HG03558 (cell line): ENCODE results near the gene GABRD.

Source experiments
- ATAC-seq: cut with Tn5 transposase; IDR thresholded peaks from one replicate; pipeline ENCODE4 v1.9.1; 2021; ENCODE audit warnings: moderate number of reproducible peaks; ENCODE audit not compliant: unreplicated experiment; ENCODE audit errors: extremely low read depth

The GABRD gene

DNA sequence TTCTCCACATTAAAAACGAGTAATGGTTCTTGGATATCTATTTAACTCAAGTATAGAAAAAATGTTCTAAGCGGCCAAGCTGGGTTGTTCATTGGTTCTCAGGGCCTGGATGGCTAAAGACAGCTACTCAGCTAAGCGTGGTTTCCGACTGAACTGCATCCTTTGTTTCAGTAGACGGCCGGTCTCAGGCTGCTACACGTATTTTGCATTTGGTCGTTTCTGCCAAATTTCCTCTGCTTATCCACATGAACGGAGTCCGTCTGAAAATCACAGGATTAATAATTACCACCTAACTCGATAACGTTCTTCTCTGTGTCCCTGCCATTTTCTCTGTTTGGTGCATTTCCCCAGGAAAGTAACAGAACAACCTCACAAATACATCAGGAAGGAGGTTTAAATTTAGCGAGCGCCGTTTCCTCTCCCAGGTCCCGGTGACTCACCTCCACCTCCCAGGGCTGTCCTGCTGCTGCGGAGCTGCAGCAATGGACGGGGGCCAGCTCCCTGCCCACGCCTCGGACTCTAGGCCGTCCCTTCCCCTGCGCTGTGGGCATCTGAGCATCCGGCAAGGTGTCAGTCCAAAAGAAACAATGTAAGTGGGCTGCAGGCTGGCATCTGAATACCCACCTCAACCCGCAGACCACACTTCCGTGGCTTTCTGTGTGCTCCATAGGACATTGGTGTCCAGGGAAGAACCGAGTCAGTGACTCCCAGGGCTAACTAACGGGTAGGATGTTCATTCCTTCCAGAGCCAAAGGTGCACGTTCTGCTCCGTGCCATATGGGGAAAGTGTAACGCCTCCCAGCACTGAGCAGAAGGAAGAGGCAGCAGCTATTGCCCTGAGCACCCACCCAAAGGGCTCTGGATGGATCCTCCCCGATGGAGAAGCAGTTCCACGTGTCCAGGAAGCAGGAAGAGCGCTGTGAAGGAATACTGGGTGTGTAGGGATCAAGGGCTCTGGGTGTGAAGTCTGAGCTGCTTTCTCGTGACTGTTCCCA is 4.1 kb upstream of the GABRD start:
- no peak for ATAC-seq

DNA sequence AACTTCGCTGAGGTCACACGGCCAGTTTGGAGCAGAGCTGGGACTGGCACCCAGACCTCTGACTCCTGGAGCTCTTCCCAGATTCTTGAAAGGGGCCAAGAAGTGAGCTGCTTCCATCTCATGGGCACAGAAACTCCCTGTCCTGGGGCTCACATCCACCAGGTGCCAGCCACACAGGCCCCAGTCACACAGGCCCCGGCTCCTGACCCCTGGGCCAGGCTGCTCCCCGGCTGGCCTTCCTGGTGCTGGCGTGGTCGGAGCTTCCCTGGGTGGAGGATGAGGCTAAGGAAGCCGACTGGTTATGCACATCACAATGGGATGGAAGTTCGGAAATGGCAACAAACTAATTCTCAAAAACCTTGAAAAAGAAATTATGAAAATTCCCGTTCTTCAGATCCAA is 3.0 kb upstream of the GABRD start:
- no peak for ATAC-seq

DNA sequence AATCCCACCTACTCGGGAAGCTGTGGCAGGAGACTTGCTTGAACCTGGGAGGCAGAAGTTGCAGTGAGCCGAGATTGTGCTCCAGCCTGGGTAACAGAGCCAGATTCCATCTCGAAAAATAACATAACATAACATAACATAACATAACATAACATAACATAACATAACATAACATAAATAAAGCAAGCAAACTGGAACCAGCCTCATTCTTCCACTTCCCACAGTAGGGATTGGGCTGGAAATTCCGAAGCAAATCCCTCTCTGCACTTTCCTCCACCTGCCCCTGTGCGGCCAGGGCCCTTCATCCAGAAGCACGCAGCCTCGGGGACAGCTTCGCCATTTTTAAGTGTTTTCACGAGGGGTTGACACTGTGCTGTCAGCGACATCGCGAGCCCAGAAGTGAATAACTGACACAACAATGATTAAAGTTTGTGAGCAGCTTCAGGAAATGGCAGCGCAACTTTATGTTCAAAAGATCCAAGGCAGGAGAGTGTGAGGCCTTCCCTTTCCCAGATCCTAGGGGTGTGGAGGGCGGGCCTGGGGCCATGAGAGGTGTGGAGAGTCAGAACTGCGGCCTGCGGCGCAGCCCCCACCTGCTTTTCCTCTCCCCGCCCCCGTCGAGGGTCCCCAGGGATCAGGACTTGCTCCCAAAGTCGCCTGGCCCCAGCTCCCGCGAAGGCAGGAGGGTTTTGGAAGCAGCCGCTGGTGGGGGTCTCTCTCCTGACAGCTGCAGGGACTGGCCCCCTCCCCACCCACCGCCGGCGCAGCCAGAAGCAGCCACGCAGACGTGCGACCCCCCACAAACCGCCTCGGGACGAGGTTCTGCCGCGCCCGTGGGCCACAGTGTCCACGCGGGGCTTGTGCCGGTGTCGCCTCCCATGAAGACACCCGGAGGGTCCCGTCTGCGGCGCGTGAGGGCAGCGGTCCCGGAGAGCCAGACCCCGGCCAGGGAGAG is 651 bp upstream of the GABRD start:
- ATAC-seq: no peak

DNA sequence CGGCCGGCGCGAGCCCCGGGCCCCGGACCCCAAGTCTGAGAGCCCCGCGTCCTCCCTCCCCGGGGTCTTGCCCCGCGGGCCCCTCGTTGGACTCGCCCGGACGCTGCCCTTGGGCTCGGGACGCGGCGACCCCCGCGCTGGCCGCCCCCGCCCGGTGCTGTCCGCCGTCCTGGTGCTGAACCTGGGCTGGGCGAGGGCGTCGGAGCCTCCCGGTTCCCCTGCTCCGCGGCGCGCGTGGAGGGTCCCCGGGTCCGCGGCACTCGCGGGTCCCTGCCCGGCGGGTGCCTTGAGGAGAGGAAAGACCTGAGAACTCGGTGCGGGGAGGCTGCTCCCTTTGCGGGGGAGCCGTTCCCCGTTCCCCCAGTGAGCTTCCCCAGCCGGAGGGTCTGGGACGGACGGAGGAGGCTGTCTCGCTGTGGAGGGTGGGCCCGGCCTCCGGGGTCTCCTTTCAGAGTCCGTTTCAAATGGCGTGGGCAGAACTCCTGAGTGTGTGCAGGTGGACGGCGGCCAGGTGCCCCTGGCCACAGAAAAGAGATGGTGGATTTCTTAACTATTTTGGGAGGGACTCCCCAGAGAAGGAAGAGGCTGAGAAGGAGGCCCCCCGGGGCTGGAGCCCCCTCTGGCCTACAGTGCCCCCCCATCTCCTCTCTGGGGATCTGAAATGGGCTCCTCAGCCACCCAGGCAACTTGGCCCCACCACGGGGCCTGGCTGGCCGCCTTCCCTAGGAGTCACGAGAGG is 595 bp downstream of the GABRD start:
- no peak for ATAC-seq

DNA sequence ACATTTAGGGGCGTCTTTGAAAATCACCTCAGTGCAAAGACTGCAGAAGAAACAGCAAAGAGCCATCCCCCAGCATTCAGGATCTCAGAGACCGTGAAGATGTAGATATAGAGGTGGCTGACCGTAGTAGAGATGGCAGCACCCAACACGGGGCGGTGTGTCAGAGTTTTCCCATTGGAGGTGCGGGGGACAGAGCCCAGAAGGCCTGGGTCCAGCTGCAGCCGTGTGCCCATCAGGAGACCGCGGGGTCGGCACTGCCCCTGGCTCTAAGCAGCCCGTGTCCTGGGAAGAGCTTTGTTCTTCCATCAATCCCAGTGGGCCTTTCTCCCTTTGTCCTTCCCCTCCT is 1.1 kb downstream of the GABRD start:
- no peak for ATAC-seq

DNA sequence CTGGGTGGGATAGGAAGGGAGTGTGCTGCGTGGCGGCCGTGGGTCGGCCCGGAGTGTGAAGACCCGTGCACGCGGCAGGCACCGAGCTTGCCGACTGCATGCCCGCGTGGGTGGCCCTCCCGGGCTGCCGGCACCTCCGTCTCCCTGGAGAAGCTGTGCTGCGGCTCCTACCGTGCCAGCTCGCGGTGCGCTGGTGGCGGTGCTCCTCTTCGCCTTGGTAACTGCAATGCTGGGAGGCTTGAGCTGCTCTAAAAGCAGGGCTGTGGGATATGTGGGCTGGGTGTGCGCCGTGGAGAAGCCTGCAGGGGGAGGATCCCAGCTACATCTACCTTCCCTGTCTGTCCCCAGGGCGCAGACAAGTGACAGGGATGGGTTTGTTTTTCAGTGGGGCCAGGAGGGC is 2.4 kb downstream of the GABRD start:
- no peak for ATAC-seq

DNA sequence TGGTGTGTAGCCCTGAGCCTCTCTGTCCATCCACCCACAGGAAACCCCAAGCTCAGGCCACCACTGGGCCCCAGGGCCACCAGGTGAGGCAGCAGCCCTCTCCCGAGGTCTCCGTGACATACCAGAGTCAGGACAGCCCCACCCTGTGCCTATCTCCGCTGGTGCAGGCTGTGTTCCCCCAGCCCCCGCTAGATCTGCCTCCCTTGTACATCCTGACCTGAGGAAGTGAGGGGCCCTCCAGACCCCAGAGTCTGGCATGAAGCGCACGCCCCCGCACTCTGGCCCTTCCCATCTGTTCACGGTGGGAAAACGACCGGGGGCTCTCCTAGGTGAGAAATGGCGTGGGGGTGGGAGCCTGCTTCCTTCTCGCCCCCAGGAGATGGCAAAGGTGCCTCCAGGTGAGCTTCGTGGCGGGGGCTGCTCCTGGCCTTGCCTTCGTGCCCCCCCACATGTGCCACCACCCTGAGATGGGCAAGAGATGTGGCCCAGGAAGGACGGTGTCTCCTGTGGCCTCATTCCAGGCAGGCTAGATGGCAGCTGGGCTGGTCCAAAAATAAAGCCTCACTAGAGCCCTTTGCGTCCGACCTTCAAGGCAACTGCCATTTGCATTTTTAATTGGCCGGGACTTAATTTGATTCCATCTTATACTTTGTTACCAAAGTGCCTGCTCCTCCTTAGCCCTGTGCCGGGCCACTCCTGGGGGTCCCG is 3.1 kb downstream of the GABRD start:
- no peak for ATAC-seq

DNA sequence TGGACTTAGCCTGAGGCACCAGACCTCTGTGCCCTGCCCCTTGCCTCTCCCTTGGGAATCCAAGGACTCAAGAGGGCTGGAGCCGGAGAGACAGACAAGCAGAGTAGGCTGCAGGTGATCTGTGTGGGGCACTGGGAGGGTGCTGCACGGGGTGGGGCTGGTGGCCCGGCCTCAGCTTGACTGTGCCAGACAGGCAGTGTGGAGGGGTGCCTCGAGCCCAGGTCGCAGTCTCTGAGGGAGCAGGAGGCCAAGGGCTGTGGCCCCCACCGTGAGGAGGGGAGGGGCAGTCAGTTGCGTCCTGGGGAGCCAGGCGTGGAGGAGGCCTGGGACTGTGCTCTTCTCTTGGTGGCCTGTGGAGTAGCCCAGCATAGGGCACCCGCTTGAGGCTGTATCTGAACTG is 4.0 kb downstream of the GABRD start:
- ATAC-seq: no peak

DNA sequence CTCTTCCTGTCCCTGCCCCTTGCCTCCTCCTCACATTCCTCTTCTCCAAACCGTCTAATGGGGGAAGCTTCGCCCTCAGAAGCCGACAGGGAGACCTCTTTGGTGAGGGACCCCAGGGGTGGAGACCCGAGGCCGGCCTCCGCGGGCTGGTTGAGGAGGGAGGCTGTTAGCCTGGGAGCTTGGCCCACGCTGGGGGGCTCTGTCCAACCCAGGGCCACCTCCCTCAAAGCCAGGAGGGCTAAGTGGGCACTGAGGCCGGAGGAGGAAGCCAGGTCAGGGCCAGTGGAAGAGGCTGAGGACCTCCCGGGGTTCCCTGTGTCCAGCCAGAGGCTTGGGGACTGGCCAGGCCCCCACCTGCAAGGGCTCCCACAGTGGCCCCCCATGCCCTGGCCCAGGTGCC is 5.3 kb downstream of the GABRD start:
- no peak for ATAC-seq

DNA sequence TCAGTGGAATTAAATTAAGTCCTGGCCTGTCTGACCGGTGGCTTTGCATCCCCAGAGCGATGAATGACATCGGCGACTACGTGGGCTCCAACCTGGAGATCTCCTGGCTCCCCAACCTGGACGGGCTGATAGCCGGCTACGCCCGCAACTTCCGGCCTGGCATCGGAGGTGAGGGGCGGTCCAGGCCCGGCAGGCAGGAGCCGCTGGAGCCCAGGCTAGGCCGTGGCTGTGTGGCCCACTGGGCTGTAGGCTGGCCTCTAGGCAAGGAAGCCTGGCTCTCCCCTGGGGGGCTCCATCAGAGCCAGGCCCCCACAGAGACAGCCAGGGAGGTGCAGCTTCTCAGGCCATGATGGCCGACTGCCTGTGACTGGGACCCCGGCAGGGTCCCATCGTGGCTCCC is 5.7 kb downstream of the GABRD start:
- ATAC-seq: no peak

DNA sequence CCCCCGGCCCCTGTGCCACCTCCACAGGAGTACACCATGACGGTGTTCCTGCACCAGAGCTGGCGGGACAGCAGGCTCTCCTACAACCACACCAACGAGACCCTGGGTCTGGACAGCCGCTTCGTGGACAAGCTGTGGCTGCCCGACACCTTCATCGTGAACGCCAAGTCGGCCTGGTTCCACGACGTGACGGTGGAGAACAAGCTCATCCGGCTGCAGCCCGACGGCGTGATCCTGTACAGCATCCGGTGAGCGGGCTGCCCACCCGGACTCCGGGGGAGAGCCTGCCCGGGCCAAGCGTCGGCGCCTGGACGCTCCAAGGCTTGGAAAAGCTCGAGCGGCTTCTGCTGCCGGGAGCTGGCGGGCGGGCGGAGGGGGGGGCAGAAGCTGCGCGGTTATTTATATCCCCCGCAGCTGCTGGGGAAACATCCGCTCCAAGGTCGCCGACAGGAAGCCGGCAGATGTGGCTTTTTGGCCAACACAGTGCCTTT is 6.4 kb downstream of the GABRD start:
- no peak for ATAC-seq

DNA sequence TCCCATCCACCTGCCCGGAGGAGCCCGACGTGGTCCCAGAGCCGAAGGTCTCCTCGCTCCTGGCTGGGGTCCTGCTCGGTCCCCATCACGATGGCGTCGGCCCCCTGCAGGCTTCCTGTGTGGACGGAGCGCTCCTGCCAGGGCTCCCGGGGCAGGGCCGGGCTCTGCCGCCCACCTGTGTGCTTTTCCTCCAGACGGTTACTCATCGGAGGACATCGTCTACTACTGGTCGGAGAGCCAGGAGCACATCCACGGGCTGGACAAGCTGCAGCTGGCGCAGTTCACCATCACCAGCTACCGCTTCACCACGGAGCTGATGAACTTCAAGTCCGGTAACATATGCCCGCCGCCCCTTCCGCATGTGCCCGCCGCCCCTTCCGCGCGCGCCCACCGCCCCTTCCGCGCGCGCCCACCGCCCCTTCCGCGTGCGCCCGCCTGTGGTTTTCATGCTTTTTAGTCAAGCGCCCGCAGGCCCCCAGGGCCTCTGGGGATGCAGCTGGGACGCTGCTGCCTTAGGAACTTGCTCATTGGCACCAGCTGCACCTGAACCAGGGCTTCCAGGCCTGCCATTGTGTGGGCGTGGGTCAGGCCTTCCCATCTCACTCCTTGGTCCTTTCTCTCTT is 8.9 kb downstream of the GABRD start:
- ATAC-seq: no peak

DNA sequence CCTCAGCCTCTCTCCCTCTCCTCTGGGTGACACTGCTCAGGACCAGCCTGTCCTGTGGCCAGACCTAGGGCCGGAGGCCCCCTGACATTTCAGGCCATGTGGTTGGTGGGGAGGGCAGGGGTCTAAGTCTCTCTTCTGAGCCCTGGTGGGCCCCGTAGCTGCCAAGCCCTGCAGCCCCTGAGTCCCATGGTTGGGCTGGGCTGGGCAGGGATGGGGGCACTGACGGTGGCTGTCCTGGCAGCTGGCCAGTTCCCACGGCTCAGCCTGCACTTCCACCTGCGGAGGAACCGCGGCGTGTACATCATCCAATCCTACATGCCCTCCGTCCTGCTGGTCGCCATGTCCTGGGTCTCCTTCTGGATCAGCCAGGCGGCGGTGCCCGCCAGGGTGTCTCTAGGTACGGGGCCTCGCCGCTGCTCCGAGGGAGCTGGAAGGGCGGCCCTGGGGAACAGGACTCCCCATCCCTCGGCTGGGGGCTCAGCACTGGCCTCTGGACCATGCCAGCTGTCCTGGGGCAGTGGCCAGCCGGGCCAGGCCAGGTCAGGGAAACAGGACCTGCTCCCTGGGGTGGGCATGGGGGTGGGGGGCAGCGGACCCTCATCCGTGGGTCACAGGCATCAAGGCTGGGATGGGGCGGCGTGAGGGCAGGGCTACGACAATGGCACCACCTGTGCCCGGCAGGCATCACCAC is 9.9 kb downstream of the GABRD start:
- ATAC-seq: no peak

DNA sequence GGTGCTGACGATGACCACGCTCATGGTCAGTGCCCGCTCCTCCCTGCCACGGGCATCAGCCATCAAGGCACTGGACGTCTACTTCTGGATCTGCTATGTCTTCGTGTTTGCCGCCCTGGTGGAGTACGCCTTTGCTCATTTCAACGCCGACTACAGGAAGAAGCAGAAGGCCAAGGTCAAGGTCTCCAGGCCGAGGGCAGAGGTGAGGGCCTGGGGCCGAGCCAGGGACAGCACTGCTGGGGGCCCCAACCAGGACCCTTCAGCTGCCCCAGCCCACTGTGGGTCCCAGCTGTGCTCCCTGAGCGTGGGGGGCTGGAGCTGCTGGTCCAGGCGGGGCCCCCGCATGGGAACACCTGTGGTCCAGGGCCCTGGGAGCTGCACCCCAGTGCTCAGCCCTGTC is 10.4 kb downstream of the GABRD start:
- ATAC-seq: no peak

DNA sequence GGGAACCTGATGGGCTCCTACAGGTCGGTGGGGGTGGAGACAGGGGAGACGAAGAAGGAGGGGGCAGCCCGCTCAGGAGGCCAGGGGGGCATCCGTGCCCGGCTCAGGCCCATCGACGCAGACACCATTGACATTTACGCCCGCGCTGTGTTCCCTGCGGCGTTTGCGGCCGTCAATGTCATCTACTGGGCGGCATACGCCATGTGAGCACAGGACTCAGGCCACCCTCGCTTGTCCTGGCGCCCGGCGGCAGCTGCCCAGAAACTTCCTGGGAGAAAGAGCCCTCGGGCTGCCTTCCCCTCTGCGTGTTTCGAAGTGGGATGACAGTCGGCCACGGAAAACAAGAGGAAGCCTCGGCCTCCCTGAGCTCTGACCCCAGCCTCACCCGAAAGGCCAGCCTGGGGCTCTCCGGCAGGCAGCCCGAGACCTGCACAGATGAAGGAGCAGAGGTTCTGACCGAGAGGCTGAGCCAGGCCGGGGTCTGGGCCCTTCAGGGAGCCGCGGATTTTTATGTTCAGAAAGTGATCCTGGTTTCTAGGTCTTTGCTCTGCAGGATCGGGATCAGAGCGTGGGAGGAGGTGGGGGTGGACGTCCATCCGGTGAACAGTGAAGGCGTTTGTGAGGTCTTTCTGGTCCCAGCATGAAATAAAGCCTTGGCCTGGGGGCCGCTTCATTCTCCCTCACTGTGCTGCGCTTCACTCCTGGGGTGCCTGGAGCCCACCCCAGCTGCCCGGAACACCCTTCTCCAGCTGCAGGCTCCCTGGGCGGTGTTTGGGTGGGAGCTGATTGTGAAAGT is 11.1 kb downstream of the GABRD start:
- no peak for ATAC-seq

DNA sequence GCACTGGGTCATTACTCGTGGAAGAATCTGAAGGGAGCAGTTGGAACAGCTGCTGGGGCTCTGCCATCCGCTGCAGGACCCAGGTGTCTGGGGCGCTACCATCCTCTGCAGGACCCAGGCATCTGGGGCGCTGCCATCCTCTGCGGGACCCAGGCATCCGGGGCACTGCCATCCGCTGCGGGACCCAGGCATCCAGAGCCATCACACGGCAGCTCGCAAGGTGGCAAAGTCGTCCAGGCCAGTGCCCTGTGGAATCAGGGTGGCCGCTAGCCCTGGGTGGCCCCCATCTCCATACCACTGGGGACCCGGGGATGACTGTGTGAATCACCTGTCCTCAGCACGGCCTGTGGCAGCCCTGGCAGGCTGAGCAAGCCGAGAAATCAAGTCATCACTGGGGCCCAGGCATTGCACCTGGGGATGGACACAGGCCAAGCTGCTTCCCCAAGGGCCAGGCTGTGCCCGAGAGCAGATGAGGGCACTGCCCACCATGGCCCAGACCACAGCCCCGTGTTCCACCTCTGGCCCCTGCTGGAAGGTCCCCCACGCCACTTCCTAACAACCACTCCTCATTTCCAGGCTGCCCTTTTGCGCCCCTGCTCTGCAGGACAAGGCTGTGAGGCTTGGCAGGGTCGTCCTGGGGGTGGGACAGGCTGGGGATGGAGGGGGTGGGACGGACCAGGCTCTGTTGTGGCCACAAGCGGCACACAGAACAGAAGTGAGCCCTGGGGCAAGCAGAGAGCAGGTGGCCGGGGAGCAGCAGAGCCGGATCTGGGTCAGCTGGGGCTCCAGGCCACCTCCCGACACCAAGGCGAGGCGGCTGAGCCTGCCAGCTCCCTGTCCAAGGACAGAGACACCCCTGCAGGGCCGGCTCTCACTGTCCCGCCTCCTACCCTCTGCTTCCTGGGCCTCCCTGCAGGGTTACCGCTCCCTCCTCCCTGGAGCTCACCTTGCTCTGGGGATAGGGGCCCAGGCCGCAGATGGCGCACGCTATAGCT is 12.7 kb downstream of the GABRD start:
- no peak for ATAC-seq

DNA sequence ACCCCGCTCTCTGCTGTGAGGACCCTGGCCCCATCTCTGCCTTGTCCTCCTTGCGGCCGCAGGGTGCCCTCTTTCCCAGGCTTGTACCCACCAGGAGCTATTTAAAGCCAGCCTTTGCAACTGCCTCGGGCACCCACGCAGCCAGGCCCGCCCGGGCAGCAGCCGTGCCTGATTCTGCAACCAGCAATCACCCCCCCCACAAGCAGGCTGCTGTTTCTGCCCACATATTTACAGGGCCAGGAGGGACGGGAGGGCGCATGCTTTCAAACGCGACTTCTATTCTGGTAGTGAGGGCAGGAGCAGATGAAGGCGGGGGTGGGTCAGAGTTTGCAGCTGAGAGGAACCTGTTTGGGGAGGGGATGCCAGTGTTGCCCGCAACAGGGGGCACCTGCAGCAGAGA is 13.6 kb downstream of the GABRD start:
- ATAC-seq: no peak
